ENCODE measurements around the gene RBM28. TPM values are rescaled to one million over a fixed set of nuclear protein-coding genes. Genes with fewer than 3 reads are reported as not detected.

The RBM28 gene
- total RNA-seq, 1 experiment from 2014 or later: 49.3 TPM

- H3K27ac Mint-ChIP-seq (ENCODE audit: unreplicated experiment): no peak overlapping the region
- CTCF ChIA-PET: no interaction called here
- no peak for TF ChIP-seq CTCF (IDR thresholded peaks at IDR 0.05; ENCODE audit: unreplicated experiment)
- no TSS peak for BruUV-seq (replicated peaks)
- intact Hi-C loops (cut with micrococcal nuclease; ENCODE audit: unreplicated experiment): loop anchor here (5.0 kb wide), 1 partner anchor 99 kb away; no protein-coding TSS in a partner anchor
- H3K4me3 Mint-ChIP-seq (ENCODE audit: low read depth, unreplicated experiment): no peak overlapping the region
- H3K36me3 Mint-ChIP-seq (ENCODE audit: insufficient read depth, unreplicated experiment): peaks cover 32% of the 10 kb centered on the region
- no peaks in the 10 kb centered on the region for H3K4me1 Mint-ChIP-seq (ENCODE audit: low read depth, unreplicated experiment)
- H3K9me3 Mint-ChIP-seq (ENCODE audit: low read depth, unreplicated experiment): no peaks in the 10 kb centered on the region
- DNase-seq: no peak
- H3K27me3 Mint-ChIP-seq (ENCODE audit: unreplicated experiment): no peaks in the 10 kb centered on the region
Measured at GRCh38 chr7:128321044-128321422, 22.7 kb downstream of the RBM28 start.

- DNase-seq: no peak
- Mint-ChIP-seq H3K36me3 (ENCODE audit: insufficient read depth, unreplicated experiment) (peaks cover 31% of the 10 kb centered on the region), H3K27me3 (ENCODE audit: unreplicated experiment) (no peaks in the 10 kb centered on the region), H3K4me1 (ENCODE audit: low read depth, unreplicated experiment) (no peaks in the 10 kb centered on the region), H3K4me3 (ENCODE audit: low read depth, unreplicated experiment) (no peak overlapping the region), H3K27ac (ENCODE audit: unreplicated experiment) (no peak overlapping the region), H3K9me3 (ENCODE audit: low read depth, unreplicated experiment) (no peaks in the 10 kb centered on the region)
- CTCF ChIA-PET: no interaction called here
- no TSS peak for BruUV-seq (replicated peaks)
- intact Hi-C loops (cut with micrococcal nuclease; ENCODE audit: unreplicated experiment): no loop called here
- TF ChIP-seq CTCF (IDR thresholded peaks at IDR 0.05; ENCODE audit: unreplicated experiment): no peak
Measured at GRCh38 chr7:128318691-128319090, 25.0 kb downstream of the RBM28 start.

- no peaks in the 10 kb centered on the region for H3K27me3 Mint-ChIP-seq (ENCODE audit: unreplicated experiment)
- TF ChIP-seq CTCF (IDR thresholded peaks at IDR 0.05; ENCODE audit: unreplicated experiment): no peak
- no TSS peak for BruUV-seq (replicated peaks)
- CTCF ChIA-PET: no interaction called here
- no peak overlapping the region for H3K4me3 Mint-ChIP-seq (ENCODE audit: low read depth, unreplicated experiment)
- intact Hi-C loops (cut with micrococcal nuclease; ENCODE audit: unreplicated experiment): no loop called here
- H3K36me3 Mint-ChIP-seq (ENCODE audit: insufficient read depth, unreplicated experiment): peaks cover 28% of the 10 kb centered on the region
- H3K27ac Mint-ChIP-seq (ENCODE audit: unreplicated experiment): no peak overlapping the region
- H3K4me1 Mint-ChIP-seq (ENCODE audit: low read depth, unreplicated experiment): no peaks in the 10 kb centered on the region
- no peak for DNase-seq
- H3K9me3 Mint-ChIP-seq (ENCODE audit: low read depth, unreplicated experiment): no peaks in the 10 kb centered on the region
Measured at GRCh38 chr7:128311013-128311412, 32.7 kb downstream of the RBM28 start.

- intact Hi-C loops (cut with micrococcal nuclease; ENCODE audit: unreplicated experiment): no loop called here
- TF ChIP-seq CTCF (IDR thresholded peaks at IDR 0.05; ENCODE audit: unreplicated experiment): no peak
- CTCF ChIA-PET: no interaction called here
- Mint-ChIP-seq H3K4me3 (ENCODE audit: low read depth, unreplicated experiment) (no peak overlapping the region), H3K4me1 (ENCODE audit: low read depth, unreplicated experiment) (no peaks in the 10 kb centered on the region), H3K27ac (ENCODE audit: unreplicated experiment) (no peak overlapping the region), H3K9me3 (ENCODE audit: low read depth, unreplicated experiment) (no peaks in the 10 kb centered on the region), H3K27me3 (ENCODE audit: unreplicated experiment) (no peaks in the 10 kb centered on the region), H3K36me3 (ENCODE audit: insufficient read depth, unreplicated experiment) (peaks cover 29% of the 10 kb centered on the region)
- no peak for DNase-seq
- BruUV-seq (replicated peaks): no TSS peak
Measured at GRCh38 chr7:128310499-128310898, 33.2 kb downstream of the RBM28 start.

- H3K4me3 Mint-ChIP-seq (ENCODE audit: low read depth, unreplicated experiment): no peak overlapping the region
- no peak for TF ChIP-seq CTCF (IDR thresholded peaks at IDR 0.05; ENCODE audit: unreplicated experiment)
- BruUV-seq (replicated peaks): no TSS peak
- H3K27ac Mint-ChIP-seq (ENCODE audit: unreplicated experiment): no peak overlapping the region
- no peak for DNase-seq
- H3K4me1 Mint-ChIP-seq (ENCODE audit: low read depth, unreplicated experiment): no peaks in the 10 kb centered on the region
- intact Hi-C loops (cut with micrococcal nuclease; ENCODE audit: unreplicated experiment): no loop called here
- peaks cover 31% of the 10 kb centered on the region for H3K36me3 Mint-ChIP-seq (ENCODE audit: insufficient read depth, unreplicated experiment)
- CTCF ChIA-PET: no interaction called here
- no peaks in the 10 kb centered on the region for H3K9me3 Mint-ChIP-seq (ENCODE audit: low read depth, unreplicated experiment)
- no peaks in the 10 kb centered on the region for H3K27me3 Mint-ChIP-seq (ENCODE audit: unreplicated experiment)
Measured at GRCh38 chr7:128309976-128310375, 33.7 kb downstream of the RBM28 start.
